Activated CD4-positive, alpha-beta T cell treated with anti-CD3 and anti-CD28 coated beads for 4 hours (primary cell): Measurements from ENCODE around the gene TULP3.
"Not testable (repeated sequence)": the region's sequence is repeated elsewhere in the genome, so short reads cannot be mapped to it uniquely, and the experiment has no call there.

Experiments
- DNase-seq, 2 donors: peaks; one replicate each; pipeline ENCODE4 v3.0.0-alpha.2; 2020

TULP3 gene, protein sequence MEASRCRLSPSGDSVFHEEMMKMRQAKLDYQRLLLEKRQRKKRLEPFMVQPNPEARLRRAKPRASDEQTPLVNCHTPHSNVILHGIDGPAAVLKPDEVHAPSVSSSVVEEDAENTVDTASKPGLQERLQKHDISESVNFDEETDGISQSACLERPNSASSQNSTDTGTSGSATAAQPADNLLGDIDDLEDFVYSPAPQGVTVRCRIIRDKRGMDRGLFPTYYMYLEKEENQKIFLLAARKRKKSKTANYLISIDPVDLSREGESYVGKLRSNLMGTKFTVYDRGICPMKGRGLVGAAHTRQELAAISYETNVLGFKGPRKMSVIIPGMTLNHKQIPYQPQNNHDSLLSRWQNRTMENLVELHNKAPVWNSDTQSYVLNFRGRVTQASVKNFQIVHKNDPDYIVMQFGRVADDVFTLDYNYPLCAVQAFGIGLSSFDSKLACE

GRCh38 chr12:2890388-2891239 lies at the start of gene TULP3:
Gene TULP3 (plus strand): TSS chr12:2890891. CDS start chr12:2890948, 57 bp downstream.
- DNase-seq = peak; percentile 98

DNA sequence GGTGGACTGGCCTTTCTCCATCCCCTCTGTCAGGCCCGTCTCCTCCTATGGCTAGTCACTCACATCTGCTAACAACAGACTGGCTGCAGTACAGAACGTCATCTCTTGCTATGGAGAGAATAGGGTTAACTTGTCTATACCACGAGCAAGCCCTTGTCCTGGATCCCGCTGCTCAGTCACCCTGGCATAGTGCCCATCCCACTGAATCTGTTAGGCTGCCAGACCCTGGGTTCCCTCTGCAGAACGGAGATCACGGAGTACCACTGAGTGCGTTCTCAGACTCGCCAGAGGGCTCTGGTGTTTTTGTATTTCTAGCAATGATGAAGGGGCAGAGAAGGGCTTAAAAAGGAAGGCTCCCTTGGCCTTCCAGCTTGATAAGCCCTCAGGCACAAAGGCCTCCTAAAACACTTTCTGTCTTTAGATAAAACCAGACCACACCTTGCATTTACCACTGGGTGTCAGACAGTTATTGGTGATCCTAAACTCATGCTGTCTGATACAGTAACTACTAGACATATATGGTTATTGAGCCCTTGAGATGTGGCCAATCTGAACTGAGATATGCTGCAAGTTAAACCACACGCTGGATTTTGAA lies 49.5 kb upstream of the TULP3 start:
- no peak for DNase-seq

DNA sequence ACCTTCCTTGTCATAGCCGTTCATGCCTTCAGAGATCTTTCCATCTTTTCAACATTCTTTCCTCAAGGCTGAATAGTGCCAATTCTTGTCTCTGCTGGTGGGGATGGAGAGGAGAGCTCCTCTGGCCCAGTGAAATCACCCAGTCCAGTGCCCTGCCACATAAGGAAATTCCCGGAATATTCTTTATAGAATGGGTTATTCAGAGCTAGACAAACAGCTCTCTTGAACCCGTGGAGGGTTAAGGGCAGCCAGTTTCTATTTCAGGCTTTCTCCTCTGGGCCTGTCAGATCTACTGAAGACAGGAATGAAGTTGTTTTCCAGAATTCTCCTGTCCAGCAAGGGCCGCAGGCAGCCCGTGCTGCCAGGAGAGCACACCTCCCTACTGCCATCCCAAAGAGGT lies 47.7 kb upstream of the TULP3 start:
- DNase-seq = no peak

DNA sequence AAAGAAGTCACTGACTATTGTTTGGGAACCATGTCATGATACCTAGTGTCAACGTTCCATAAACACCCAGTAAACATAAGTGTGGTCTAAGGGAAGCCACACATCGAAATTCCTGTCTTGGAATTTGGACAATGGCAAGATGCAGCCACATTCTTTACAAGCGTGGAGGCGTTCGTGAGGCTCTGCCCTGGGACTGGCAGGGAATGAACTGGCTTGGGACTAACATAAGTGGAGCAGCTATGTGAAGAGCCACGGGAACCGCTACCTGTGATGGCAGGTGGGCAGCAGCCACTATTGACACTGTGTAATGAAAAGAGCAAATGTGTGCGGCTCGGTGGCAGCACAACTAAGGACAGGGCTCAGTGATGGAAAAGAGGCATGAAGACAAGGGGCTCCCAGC lies 45.9 kb upstream of the TULP3 start:
- DNase-seq = no peak

- no peak for DNase-seq
These were observed 45.4 kb upstream of the TULP3 start for GRCh38 chr12:2845280-2845679.

GRCh38 chr12:2851931-2852330 lies 38.8 kb upstream of the TULP3 start:
- no peak for DNase-seq

- peak; percentile 41 to 49 for DNase-seq
These were observed 37.1 kb upstream of the TULP3 start for GRCh38 chr12:2853626-2854025.

- no peak for DNase-seq
These were observed 35.8 kb upstream of the TULP3 start for GRCh38 chr12:2854669-2855453.

- DNase-seq = no peak
These were observed 35.1 kb upstream of the TULP3 start for GRCh38 chr12:2855546-2855945.

DNA sequence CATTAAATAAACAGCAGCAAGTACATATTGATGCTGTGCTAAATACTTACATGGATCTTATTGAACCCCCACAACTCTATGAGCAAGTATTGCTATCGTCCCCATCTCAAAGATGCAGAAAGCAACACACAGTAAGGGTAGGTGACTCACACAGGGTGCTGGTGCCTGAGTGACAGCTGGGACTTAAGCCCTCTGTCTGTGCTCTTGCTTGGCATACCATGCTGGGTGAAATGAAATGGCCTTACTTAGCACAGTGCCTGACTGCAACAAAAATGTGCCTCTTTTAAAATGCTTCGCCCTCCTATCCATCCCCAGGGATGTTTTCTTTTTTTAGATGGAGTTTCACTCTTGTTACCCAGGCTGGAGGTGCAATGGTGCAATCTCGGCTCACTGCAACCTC lies 34.6 kb upstream of the TULP3 start:
- DNase-seq = no peak

- DNase-seq = no peak
These were observed 33.7 kb upstream of the TULP3 start, which contains the start of gene TEX52 for GRCh38 chr12:2857021-2857431. Gene TEX52 (minus strand): TSS chr12:2857039. CDS start chr12:2857026, 13 bp downstream.

DNA sequence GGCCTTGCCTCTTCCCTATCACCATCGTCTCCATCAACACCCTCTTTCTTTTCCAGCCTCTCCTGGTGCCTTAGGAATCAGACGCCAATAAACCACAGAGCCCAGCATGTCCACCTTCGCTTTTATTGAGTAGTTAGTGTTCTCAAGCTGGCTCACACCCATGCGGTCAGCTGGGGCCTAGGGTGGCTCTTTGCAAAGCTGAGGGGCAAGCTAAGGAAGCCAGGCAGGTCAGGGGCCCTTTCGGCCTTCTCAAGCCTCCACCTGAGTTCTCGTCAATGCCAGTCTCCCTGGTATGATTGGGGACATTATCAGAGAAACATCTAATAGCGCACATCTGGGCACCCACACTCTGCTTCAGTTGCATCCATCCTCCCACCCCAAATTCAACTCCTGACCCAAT lies 33.1 kb upstream of the TULP3 start:
- no peak for DNase-seq

- DNase-seq = no peak
These were observed 32.4 kb upstream of the TULP3 start for GRCh38 chr12:2858334-2858733.

DNA sequence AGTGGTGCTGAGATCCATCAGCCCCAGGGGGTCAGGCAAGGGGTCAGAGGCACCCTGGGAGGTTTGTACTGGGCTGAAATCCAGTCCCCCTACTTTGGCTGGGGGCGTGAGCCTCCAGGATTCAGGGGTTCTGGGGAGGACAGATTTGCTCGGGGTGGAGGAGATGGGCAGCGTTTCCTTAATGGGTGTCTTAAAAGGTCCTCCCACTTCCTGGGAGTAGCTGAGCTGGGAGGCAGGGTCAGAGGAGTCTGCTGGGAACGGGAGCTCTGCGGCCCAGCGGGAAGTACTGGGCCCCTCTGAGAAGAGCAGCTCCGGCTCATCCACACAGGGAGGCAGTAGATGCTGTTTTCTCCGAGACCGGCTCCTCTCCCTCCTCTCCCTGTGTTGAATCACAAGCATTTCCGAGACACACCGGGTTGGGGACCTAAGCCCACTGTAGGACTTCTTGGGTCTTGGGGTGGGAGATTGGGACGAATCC lies 31.7 kb upstream of the TULP3 start:
- no peak for DNase-seq

GRCh38 chr12:2860170-2860569 lies 30.5 kb upstream of the TULP3 start:
- DNase-seq = no peak

GRCh38 chr12:2862876-2863275 lies 27.8 kb upstream of the TULP3 start:
- DNase-seq = no peak

GRCh38 chr12:2863402-2863801 lies 27.3 kb upstream of the TULP3 start:
- not testable (repeated sequence) for DNase-seq

GRCh38 chr12:2864198-2864597 lies 26.5 kb upstream of the TULP3 start:
- DNase-seq = no peak

GRCh38 chr12:2868986-2869632 lies 21.6 kb upstream of the TULP3 start:
- not testable (repeated sequence) for DNase-seq

GRCh38 chr12:2876431-2877046 lies 14.2 kb upstream of the TULP3 start:
- DNase-seq = no peak
